ENCODE data around the gene POLL.
A peak's percentile ranks its signal among the peaks of the same experiment; 100 is the strongest.

The POLL gene

DNA sequence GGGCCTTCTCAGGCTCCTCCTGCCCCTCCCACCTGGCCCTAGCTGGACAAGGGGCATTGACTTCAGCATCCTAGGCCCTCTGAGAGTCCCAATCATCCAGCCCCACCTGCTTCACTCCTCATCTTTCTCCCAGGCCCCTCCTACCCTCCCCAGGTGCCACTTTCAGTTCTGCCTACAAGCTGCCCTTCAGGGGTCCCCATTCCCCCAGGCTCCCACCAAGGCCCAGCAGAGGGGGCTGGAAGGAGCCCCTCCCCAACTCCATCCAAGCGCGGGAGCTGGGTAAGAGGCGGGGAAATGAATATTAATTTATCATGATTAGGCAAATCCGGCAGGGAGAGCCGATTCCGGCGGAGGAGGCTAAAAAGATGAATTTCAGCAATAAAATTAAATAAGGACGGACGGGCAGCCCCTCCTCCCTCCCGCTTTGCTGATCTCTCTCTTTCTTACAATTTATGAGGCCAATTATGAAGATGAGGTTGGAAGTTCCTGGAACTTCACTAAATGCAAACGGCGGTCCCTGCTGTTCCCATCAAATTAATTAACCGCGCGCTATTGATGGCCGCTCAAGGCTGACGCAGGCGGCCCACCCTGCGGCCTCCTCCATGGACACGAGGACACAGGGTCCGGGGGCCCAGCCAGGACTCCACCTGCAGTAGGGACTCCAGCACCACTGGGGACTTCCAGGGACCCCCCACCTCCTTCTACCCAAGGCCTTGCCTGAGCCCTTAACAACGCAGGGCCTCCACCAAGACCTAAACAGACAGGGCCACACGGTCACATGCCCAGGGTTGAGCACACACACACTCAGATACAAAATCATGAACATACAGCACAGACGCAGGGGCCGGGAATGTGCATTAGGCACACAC is 13.9 kb downstream of the POLL start:
- DNase-seq, result no peak

DNA sequence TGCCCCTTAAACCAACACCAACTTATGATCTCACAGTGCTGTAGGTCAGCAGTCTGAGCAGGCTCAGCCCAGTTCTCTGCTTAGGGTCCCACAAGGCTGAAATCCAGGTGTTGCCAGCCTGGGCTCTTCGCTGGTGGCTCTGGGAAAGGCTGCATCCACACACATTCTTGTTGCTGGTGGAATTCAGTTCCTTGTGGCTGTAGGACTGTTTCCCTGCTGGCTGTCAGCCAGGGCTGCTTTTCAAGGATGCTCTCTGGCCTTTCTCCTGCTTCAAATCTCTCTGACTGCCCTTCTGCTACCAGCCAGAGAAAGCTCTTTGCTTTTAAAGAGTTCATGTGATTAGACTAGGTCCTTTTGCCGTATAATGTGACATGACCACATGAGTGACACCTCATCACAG is 15.3 kb downstream of the POLL start:
- DNase-seq, result no peak

DNA sequence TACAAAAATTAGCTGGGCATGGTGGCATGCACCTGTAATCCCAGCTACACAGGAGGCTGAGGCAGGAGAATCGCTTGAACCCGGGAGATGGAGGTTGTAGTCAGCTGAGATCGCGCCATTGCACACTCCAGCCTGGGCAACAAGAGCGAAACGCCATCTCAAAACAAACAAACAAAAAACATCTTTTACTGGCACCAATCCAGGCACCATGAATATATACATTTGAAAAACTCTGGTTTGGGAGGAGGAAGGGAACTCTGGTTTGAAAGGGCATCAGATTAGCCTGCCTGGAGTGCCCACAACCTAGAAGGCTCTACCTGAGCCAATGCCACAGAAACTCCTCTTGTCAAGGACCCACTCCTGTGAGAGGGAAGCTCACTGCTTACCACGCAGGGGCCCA is 15.9 kb downstream of the POLL start:
- no peak for DNase-seq

- no peak for DNase-seq
These were observed 16.7 kb downstream of the POLL start for GRCh38 chr10:101571271-101571925.

DNA sequence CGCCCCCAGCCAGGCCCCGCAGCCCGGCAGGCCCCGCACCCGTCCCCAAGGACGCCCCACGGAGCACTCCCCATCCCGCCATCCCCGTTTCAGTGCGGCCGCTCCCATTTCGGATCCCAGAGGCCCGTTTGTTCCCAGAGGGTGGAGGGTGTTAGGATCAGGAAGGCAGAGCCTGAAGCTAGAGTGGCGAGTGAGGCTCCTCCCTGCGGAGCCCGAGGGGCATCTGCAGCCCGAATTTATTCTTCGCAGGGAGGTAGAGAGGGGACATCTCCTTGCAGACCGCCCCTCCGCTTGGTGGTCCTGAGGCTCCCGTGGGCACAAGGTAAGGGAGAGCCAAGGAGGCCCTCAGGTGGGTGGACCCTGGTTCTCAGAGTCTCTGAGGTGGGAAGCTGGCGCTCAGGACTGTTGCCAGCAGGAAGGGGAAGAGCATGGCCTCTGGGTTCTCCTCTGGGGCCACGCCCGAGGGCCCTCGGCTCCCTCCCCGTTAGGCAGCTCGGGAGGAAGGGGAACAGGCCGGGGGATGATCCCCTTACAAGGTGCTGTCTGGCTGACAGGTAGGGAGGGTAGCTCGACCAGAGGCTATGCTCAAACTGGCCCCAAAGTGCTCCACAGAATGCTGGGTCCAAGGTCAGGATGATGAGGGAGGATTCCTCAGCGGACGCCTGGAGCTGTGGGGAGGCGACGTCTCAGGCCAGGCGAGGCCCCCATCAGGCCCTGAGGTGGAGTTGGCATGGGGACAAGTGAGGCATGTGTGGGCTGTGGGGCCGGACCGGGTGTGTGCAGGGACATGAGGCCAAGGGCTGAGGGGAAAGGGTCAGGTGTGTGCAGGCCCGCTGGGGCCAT is 17.4 kb downstream of the POLL start:
- DNase-seq, result no peak

GRCh38 chr10:101569622-101570427 is 18.2 kb downstream of the POLL start:
- DNase-seq, result peak; percentile 66 to 77 (median 72)

DNA sequence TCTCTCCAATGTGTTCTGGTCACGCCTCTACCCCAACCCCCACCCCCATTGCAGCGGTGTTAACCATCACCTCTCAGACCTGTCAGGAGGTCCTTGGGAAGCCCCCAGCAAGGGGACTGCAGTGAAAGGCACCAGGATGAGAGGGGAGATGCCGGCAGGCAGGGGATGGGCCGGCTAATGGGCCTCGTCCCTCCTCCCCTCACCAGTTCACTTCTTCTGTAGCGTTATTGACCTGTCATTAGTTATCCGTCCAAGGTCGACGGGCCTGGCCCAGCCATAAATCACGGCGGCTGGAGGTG is 18.8 kb downstream of the POLL start:
- no peak for DNase-seq

DNA sequence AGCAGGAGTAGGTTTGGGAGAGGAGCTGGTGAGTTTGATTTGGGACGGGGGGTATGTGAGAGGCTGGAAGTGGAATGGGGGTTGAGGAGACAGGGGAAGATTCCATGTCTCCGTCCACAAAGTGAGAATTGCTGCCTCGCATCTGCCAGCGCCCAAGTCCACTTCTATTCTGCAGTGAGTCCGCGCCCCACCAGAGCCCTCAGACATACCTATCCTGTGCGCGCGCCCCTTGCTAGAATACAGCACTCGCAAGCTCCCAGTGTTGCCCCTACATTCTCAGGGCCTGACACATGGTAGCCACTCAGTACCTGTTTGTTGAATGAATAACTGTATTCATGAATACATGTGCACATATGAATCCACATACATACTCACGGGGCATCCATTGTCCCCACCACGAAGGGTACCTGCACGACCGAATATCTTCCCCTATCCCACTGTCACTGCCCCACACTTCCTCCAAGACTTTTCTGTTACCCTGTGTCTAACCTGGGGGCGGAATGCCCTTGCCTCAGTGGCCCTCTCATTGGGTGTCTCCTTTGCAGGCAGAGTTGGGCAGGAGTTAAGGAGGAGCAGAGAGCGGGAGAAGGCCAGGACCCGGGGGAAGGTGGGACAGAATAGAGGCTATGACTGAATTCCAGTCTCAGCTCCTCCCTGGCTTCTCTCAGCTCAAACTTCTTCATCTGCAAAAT is 19.9 kb downstream of the POLL start:
- DNase-seq, result no peak

DNA sequence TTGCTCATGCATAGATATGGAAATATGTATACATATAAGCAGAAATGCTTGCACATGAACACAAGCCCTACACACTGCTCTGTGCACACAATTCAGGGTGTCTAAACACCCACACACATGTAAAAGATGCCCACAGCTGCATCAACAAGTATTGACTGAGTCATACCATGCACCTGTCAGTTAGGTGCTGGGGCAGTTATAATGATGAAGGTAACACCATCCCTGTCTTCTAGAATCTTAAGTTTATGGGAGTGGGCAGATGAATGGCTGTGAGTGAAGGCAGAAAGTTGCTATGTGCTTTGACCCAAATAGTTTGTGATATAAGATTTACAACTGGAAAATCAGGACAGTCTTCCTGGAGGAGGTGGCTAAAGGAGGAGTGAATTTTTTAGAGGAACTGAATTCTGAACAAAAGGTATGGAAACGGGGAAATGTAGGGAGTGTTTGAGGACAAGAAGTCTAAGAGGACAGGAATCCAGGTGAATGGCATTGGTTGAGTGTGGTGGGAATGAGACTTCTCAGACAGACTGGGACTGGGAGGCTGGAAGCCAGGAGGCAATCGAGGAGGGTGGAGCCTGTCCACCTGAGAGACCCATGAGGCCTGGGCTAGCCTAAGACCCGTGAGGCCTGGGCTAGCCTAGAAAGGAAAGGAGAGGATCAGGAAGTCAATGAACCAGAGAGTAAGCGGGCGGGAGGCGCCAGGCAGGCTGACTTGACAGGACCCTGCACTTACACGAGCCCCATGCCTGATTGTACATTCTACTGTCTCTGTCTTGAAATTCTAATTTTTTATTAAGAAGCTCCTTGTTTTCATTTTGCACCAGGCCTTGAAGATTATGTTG is 20.7 kb downstream of the POLL start:
- no peak for DNase-seq

DNA sequence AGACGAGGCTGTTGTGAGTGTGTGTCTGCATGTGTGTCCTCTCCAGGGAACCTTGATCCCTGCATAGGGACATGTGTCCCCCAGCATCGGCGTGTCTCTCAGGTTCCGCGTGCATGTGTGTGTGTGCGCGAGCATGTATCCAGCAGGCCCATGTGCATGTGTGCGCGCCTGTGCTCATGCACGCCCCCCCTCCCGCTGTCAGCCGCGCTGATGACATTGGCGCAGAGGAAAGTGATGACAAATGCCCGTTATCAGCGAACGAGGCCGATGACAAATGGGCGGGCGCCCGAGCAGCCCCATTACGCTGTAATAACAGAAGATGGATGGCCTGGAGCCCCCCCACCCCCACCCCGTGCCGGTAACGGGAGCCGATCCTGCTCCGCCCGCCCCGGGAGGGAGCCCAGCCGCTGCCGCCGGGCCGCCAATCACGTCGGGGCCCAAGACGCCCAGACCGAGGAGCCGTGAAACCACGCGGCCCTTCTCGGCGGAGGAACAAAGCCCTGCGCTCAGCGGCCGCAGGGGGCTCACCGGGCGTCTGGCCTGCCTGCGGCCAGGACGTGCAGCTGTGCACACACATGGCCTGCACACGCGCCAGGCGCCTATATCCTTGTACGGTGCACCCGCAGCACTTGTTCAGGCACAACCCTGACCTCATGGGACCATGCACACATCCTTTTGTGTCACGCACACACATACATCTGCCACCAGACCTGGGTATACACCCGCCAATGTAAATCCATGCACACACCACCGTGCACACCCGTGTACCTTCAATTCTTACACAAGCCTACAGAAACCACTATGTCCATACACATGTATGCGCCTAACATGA is 21.5 kb downstream of the POLL start:
- DNase-seq, result no peak

GRCh38 chr10:101565936-101566332 is 22.1 kb downstream of the POLL start:
- DNase-seq, result no peak

GRCh38 chr10:101565370-101565900 is 22.6 kb downstream of the POLL start:
- DNase-seq, result no peak

DNA sequence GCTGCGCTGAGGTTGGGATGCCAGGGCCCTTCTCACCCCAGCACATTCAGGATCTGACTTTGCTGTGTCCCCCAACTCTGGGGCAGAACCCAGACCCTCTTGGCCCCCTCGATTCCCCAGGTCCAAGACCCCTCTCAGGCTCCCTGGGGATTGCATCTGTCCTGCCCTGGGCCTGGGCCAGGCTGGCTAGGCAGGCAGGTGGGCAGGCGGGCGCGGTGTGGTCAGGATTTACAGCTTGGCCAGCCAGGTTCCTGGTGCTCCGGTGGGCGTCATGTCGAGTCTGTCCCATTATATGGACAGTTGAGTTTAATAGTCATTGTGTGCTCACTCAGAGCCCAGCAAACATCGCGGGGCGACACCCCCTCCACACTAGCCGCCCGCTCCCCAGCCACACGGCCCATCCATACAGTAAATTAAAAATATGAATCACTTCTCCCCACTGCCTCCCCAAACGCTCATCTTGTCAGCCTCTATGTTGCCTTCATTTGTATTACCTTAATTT is 23.5 kb downstream of the POLL start:
- no peak for DNase-seq

GRCh38 chr10:101563497-101564040 is 24.5 kb downstream of the POLL start:
- no peak for DNase-seq

DNA sequence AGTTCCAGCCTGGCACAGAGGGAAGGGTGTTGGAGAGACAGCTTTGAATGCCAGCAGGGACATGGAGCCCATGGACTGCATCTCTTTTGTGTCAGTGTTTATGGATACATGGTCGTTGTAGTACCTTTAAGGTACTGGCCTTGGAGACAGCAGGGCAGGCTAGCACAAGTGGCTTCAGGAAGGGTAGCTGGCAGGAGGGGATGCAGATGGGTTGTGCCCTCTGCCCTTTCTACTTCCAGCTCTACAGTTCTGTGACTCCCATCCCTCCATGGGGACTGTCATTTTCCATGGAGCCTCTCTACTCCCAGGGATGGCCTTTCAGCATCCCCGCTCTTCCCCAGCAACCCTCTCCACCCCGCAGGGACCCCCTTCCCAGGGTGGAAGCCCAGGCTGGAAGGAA is 25.1 kb downstream of the POLL start:
- DNase-seq, result no peak

DNA sequence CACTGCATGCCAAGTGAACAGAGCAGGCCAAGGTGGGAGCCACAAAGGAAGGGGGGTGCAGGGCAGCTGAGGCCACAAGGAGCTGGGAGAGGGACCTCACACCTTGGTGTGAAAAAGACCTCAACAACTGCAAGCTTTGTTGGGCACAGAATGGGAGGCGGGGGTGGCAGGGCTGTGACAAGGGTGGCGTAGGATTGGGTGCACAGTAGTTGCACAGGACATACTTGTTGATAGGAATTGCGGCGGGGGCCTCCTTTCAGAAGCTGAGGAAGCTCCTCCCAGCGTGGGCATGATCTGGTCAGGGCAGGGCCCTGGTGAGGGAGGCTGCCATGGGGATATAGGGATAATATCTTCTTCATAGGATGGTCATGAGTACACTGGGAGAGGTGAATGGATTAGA is 25.8 kb downstream of the POLL start:
- no peak for DNase-seq

DNA sequence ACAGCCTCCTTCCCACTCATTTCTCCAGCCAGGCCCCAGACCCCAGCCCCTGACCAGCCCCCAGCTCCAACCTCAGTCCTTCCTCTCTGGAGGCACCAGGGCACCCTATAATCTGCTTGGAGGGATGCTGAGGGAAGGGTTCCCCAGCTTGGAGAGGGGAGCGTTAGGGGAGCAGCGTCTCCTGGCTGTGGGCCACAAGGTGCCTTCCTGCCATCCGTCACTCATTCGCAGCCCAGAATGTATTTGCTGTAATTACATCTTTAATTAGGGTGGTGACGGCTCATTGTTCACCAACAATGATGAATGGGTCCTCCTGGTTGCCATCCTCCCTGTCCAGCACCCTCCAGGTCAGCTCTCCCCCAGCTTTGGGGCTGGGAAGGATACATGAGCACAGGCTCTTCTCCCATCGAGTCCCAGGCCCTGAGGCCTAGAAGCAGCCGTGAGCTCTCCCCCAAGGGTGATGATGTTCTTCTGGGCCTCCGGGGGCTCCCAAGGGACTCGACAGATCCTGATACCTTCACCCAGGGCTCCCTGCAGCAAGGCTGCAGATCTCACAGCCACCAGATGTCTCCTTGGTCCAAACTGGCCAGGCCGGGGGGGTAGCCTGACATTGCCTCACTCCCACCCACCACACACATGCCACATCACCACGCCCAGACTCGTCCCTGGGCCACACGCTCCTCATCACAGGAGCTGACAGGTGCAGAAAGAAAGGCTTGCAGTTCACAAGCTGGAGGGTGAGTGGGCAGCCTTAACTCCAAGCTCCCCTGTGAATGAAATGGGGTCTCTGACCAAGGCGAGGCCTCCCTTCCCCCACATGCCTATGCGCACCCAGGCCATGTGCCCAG is 26.8 kb downstream of the POLL start:
- DNase-seq, result no peak

DNA sequence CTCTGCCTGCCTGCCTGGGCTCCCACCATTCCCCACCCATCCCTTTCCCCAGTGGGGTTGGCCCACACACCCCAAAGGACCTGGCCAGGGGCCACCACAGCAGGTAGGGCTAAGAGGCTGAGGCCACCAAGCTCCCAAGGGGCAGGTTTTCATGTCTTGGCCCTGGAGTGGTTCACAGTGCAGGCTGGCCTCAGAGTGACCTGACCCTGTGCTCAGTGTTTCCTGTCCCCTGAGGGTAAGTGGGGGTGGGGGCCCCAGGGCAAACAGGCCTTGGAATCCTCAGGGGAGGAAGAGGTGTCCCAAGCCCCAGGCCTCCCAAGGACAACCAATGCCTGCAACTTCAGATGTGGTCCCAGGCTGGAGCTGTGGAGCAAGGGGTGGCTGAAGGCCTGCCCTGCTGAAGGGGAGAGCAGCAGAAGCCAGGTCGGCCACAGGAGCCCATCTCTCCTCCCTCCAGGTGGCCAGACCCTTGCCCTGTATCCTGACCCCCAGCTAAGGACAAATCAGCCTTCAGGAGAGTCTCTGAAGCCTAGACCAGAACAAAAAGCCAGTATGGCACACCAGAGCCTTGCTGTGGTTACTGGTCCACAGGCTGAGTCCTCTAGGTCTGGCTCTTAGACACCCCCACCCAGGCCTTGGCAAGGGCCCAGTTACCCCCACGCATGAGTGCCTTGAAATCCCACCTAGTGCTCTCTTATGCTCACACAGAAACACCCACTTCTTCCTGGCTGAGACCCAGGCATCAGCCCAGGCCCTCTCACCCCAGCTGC is 27.6 kb downstream of the POLL start:
- DNase-seq, result no peak
